Activated naive CD4-positive, alpha-beta T cell (primary cell): Measurements from ENCODE around the gene PEPD.

Experiments
- DNase-seq, 4 experiments: peaks; one replicate each; lab custom pipeline; 2025; lab: John Stamatoyannopoulos, UW

The PEPD gene

DNA sequence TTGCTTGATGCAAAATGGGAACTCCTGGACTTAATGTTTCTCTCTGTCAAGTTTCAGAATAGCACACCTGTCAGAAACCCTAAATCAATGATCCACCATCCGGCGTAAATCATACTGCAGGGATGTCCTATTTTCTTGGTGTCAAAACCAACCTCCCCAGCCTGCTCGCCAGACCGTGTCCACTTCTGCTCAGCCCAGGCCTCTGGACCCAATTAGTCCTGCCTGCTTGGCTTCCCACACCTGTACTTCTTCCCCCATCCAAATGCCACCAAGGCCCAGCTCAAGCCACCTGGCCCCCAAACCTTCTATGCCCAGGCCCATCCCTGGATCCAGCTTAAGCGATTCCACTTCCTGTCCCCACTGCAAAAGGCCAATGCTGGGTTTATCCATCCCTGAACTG, 25.1 kb upstream of the PEPD start:
- DNase-seq: no peak

DNA sequence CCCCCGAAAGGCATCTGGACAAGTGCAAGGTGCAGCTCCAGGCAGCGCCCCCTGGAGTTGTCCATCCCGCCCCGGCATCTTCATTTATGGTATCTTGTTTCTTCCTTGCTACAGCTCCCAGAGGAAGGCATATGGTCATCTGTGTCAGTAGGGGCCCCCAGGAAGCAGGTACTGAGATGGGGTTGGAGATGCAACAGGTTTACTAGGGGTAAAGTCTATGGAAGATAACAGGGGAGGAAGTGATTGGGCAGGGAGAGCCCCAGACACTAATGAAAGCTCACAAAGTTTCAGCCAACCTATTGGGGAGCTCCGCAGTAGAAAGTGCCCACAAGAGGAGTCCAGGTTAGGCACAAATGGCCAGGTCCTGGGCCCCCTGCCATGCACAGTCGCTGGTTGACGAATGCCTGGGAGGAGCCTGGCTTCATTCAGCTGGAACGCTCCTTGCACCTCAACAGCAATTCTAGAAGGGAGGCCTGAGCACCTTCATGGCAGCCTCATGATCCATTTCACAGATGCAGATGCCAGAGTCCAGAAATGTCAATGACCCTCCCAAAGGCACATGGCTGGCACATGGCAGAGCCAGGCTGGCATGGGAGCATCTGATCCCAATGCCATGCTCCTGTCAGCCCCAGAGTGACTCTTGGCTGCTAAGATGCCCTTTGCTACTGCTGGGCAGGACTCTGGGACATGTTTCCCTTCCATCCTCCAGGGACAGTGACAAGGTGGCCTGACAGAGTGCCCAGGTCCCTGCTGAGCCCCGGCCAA, 23.8 kb upstream of the PEPD start:
- DNase-seq: no peak

- no peak for DNase-seq
Observed at GRCh38 chr19:33535226-33535625, 13.6 kb upstream of the PEPD start.

- no peak for DNase-seq
Observed at GRCh38 chr19:33532859-33533460, 11.4 kb upstream of the PEPD start.

- DNase-seq: no peak
Observed at GRCh38 chr19:33530842-33531241, 9.3 kb upstream of the PEPD start.

- no peak for DNase-seq
Observed at GRCh38 chr19:33530296-33530695, 8.7 kb upstream of the PEPD start.

GRCh38 chr19:33529094-33529676, 7.6 kb upstream of the PEPD start:
- no peak for DNase-seq

DNA sequence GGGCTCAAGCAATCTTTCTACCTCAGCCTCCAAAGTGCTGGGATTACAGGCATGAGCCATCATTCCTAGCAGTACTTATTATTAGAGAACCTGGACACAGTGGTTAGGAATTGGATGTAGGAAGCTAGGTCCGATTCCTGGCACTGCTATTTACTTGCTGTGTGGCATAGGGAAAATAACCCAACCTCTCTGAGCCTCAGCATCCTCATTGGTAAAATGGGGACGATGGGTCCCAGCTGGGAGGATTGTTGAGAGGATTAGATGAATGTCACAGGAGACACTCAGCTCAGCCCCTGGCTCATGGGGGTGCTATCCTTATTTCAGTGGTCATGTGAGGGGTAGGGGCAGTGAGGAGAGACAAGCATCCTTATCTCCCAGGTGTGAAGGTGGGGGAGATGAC, 6.8 kb upstream of the PEPD start:
- DNase-seq: no peak

DNA sequence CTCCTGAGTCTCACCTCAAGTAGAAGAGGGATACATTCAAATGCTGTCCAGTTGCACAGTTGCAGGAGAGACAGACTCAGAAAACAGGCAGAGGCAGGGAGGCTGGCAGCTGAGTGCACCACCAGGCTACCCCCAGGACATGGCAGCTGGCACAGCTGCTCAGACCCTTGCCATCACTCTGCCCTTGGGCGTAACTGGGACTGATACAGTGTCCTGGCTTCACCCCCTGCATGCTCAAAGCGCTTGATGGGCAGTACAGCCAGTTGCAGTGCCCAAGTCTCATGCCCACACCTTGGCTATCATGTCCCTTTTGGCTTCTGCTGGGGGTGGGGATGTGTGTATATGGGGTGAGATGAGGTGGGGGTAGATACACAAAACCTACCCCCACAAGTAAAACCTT, 5.5 kb upstream of the PEPD start:
- no peak for DNase-seq

DNA sequence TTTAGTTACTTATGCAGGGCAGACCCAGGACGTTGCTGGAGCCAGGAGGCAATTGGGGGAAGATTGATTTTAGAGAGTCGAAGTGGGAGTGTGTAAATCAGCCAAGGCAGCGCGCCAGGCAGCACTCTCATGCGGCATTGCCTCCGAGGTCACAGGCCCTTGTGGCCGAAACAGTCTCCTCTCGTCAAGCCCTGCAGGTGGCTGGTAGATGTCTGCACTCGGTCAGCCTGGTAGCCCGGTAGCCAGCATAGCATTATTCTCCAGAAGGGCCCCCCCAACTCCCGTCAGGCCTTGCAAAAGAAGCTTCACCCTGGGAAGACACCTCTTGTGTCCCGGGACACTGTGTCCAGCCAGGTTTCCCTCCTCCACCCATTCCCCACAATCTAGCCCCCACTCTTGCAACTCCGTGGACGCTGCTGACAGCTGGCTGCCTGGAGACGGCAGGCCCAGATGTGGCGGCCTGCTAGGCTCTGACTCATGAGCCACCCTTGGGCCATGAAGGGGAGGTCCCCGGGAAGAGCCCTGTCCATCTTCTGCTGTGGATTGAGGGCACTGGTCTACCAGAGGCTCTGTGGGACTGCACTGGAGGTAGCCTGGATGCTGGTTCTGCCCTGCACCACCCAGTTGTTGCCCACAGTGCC, 2.6 kb upstream of the PEPD start:
- no peak for DNase-seq

- no peak for DNase-seq
Observed at GRCh38 chr19:33523167-33523566, 1.6 kb upstream of the PEPD start.

GRCh38 chr19:33522371-33522662, 726 bp upstream of the PEPD start:
- DNase-seq: no peak

DNA sequence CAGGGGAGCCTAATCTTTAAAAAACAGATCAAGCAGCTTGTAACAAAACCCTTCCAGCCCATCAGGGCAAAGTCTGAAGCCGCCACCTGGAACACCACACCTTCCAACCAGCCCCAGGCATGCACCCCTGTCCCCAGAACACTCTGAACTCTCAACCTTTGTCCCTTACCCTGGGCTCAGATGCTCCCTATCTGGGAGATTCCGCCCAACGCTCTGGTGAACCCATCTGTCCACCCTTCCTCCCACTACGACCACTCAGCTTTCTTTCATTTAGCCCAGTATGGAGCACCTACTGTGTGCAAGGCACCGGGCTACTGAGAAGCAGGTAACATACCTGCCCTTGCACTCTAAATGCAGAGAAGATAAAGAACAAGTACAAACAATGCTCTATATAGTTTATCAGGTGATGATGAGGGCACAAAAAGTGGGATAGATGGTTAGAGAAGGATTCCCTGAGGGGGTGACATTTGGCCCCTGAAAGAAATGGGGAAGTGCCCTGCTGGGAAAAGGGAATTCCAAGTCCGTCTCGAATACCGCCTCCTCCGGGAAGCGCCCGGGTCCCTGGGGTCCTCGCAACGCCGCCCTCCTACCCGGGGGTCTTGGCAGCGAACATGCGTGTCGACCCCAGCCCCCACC, 629 bp downstream of the PEPD start:
- no peak for DNase-seq

GRCh38 chr19:33520048-33520643, 1.4 kb downstream of the PEPD start:
- no peak for DNase-seq

GRCh38 chr19:33519416-33519815, 2.2 kb downstream of the PEPD start:
- DNase-seq: no peak

DNA sequence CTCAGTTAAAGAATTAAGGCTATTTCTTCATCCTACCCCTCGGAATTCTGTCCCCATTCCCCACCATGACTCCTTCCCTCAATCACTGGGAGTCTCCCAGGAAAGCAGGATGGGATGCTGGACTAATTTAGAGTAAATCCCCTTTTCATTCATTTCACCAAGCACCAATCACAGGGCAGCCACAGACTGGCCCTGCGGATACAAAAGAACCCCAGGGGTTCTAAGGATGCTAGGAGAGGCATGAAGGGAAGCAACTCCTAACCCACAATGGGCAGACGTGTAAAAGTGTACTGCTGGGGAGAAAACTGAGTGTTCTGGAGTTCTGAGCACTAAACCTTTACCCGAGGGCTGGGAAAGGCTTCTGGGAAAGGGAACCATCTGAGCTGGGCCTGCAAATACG, 3.0 kb downstream of the PEPD start:
- DNase-seq: no peak

GRCh38 chr19:33517922-33518321, 3.7 kb downstream of the PEPD start:
- DNase-seq: no peak

DNA sequence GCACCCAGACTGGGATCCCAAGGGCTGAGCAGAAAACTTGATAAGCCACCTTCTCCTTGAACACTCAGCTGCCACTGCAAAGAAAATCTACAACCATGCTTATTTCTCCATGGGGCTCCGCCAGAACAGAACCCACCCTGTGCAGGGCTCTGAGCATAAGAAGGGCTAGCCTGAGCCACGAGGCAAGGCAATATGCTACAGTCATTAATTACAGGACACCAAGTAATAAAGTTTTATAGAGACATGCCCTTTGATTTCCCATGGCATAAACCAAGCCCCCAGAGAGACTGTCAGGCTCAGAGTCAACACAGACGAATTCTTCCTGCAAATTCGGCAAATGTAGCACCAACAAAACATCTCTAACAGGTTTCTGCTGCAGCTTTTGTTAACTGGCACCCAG, 5.7 kb downstream of the PEPD start:
- no peak for DNase-seq

- DNase-seq: no peak
Observed at GRCh38 chr19:33514885-33515551, 6.6 kb downstream of the PEPD start.

DNA sequence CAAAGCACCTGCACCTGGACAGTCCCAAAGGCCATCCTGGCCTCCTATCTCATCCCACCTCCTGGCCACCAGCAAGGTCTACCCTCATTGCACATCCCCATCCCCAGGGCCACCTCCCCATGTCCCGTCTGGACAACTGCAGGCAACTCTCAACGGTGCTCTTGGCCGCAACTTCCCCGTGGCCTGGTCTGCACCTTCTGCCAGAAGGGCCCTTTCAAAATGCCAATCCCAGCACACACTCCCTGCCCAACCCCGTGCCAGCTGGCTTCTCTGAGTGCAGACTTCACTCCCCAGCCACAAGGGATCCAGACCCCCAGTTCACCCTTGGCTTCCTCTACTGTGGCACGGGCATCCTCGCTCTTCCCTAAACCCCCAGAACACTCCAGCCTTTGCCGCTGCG, 8.2 kb downstream of the PEPD start:
- no peak for DNase-seq

DNA sequence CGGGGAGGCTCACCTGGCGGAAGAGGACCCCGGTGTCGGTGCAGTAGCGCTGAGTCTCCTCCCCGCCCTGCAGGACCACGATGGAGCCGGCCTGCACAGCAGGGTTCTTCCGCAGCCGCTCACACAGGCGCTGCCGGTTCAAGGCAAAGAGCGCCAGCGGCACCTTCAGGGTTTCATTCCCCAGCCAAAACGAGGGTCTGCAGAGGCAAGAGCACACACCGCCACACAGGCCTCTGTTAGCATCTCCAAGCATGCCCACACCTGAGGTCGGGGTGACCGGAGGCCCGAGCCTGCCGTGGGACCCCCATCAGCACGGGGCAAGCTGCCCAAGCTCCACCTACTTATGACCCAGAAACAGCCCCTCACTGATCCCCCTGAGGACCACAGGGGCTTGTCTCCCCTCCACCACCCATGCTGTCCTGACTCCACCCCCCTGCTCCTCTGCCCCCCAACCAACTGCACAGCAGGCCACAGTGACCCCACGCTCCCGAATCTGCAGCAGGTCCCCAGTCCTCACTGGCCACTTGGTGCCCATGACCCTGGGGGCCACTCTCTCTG, 8.9 kb downstream of the PEPD start:
- no peak for DNase-seq

- no peak for DNase-seq
Observed at GRCh38 chr19:33512021-33512420, 9.6 kb downstream of the PEPD start.
